SK-N-SH (cell line): ENCODE measurements around the gene ADISSP.

Experiments used
- CHD2 ChIP-seq: fragments of 150-350 bp; IDR thresholded peaks from 2 replicates; pipeline ENCODE4 v1.6.1; 2018; ENCODE audit warnings: low read length; ENCODE audit not compliant: partially characterized antibody
- EP300 ChIP-seq, 2 experiments: IDR thresholded peaks; 2 replicates each; pipeline versions ENCODE4 v1.4.0 to v1.6.1; 2012; ENCODE audit warnings: borderline replicate concordance in 1 of 2, low read depth in 1 of 2, low read length in 1 of 2
- EZH2phosphoT487 ChIP-seq: fragments of 200-600 bp; sonication (generic); IDR thresholded peaks from 2 replicates; pipeline ENCODE4 v1.6.1; 2017; ENCODE audit warnings: low read depth, mixed run types, mild to moderate bottlenecking, antibody characterized with exemption, moderate library complexity, borderline replicate concordance
- GABPA ChIP-seq: IDR thresholded peaks from 2 replicates; pipeline ENCODE4 v1.4.0; 2012; ENCODE audit warnings: low read depth, mild to moderate bottlenecking
- GATA2 ChIP-seq: sonication (generic); formaldehyde crosslinking; IDR thresholded peaks from 2 replicates; pipeline ENCODE4 v1.5.0; 2020; ENCODE audit warnings: mild to moderate bottlenecking, missing genetic modification reagents
- MXI1 ChIP-seq: IDR thresholded peaks from 2 replicates; pipeline ENCODE4 v1.6.1; 2012; ENCODE audit warnings: mild to moderate bottlenecking, low read depth, low read length, improper control_type of control experiment
- RAD21 ChIP-seq: IDR thresholded peaks from 2 replicates; pipeline ENCODE4 v1.6.1; 2012; ENCODE audit warnings: mild to moderate bottlenecking, low read length
- RXRA ChIP-seq: IDR thresholded peaks from 2 replicates; pipeline ENCODE4 v1.4.0; 2012; ENCODE audit warnings: low read depth, mild to moderate bottlenecking, borderline replicate concordance
- SMC3 ChIP-seq: IDR thresholded peaks from 2 replicates; pipeline ENCODE4 v1.6.1; 2012; ENCODE audit warnings: low read depth, low read length, improper control_type of control experiment
- TF ChIP-seq, protein P1 (sequence below): fragments of 200-600 bp; sonication (generic); IDR thresholded peaks from 2 replicates; pipeline ENCODE4 v1.6.1; 2017; ENCODE audit warnings: antibody characterized with exemption, mild to moderate bottlenecking, moderate library complexity
- TF ChIP-seq, protein P2 (sequence below): IDR thresholded peaks from 2 replicates; pipeline ENCODE4 v1.6.1; 2012; ENCODE audit warnings: mild to moderate bottlenecking, low read depth, low read length, moderate library complexity

- TF ChIP-seq, protein P1, sequence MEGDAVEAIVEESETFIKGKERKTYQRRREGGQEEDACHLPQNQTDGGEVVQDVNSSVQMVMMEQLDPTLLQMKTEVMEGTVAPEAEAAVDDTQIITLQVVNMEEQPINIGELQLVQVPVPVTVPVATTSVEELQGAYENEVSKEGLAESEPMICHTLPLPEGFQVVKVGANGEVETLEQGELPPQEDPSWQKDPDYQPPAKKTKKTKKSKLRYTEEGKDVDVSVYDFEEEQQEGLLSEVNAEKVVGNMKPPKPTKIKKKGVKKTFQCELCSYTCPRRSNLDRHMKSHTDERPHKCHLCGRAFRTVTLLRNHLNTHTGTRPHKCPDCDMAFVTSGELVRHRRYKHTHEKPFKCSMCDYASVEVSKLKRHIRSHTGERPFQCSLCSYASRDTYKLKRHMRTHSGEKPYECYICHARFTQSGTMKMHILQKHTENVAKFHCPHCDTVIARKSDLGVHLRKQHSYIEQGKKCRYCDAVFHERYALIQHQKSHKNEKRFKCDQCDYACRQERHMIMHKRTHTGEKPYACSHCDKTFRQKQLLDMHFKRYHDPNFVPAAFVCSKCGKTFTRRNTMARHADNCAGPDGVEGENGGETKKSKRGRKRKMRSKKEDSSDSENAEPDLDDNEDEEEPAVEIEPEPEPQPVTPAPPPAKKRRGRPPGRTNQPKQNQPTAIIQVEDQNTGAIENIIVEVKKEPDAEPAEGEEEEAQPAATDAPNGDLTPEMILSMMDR = no peak
- no peak for TF ChIP-seq RXRA
- TF ChIP-seq SMC3 = no peak
- no peak for TF ChIP-seq GATA2 (CRISPR knock-in tag)
- TF ChIP-seq EZH2phosphoT487 = no peak
- TF ChIP-seq MXI1 = no peak
- TF ChIP-seq EP300 (IDR thresholded peaks at IDR 0.05; ENCODE audit: borderline replicate concordance in 1 of 2, low read depth in 1 of 2, low read length in 1 of 2) = no peak
- no peak for TF ChIP-seq GABPA
- no peak for TF ChIP-seq RAD21
- TF ChIP-seq CHD2 = no peak
- TF ChIP-seq, protein P2, sequence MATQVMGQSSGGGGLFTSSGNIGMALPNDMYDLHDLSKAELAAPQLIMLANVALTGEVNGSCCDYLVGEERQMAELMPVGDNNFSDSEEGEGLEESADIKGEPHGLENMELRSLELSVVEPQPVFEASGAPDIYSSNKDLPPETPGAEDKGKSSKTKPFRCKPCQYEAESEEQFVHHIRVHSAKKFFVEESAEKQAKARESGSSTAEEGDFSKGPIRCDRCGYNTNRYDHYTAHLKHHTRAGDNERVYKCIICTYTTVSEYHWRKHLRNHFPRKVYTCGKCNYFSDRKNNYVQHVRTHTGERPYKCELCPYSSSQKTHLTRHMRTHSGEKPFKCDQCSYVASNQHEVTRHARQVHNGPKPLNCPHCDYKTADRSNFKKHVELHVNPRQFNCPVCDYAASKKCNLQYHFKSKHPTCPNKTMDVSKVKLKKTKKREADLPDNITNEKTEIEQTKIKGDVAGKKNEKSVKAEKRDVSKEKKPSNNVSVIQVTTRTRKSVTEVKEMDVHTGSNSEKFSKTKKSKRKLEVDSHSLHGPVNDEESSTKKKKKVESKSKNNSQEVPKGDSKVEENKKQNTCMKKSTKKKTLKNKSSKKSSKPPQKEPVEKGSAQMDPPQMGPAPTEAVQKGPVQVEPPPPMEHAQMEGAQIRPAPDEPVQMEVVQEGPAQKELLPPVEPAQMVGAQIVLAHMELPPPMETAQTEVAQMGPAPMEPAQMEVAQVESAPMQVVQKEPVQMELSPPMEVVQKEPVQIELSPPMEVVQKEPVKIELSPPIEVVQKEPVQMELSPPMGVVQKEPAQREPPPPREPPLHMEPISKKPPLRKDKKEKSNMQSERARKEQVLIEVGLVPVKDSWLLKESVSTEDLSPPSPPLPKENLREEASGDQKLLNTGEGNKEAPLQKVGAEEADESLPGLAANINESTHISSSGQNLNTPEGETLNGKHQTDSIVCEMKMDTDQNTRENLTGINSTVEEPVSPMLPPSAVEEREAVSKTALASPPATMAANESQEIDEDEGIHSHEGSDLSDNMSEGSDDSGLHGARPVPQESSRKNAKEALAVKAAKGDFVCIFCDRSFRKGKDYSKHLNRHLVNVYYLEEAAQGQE = no peak
These were observed 46.9 kb downstream of the ADISSP start for GRCh38 chr20:3720626-3721025.
